GM21423 (cell line): ENCODE results near the gene OTX2.

ENCODE experiments used
- ATAC-seq: cut with Tn5 transposase; IDR thresholded peaks from one replicate; pipeline ENCODE4 v1.9.1; 2021; ENCODE audit warnings: mild to moderate bottlenecking, moderate library complexity; ENCODE audit not compliant: unreplicated experiment

Gene OTX2

DNA sequence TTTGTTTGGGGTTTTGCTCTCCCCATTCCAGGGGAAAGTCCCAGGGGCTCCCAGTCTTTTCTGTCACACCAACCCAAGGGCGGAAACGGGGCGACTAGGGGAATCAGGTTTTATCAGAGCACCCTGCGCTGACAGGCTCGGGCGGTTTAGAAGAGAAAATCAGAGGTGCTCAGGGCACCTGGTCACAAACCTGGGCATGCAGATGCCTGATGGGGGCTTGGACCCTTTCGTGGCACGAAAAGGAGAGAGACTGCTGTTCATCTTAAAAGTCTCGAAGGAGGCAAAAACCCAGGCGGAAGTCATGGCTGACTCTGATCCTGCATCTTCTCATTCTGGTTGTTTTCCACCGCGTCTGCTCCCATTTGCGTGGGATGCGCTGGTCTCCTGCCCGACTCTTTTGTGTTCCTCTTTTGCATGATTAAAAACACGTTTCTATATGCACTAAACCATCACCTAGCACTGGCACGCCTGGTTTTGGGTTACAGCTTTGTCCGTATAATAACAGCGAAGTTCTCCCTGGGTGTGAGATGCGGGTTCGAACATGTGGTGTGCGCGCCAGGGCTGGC is 13.2 kb downstream of the OTX2 start:
- no peak for ATAC-seq

DNA sequence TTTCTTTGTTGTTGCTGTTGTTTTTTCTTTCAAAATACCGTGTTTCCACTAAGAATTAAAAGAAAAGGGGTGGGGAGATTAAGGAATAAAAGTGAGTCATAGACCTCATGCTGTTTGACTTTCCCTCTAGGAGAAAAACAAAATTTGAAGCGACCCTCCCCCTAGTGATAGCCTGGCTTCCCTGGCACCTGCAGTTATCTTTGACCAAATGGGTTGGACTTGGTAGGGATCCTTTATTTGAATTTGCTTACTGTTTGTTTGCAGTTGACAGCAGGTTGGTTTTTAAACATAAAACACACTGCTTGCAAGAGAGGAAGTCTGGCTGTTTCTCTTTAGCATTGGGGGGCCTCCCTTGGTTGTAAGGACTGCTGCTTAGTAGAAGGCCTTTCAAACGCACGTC is 14.0 kb downstream of the OTX2 start:
- no peak for ATAC-seq

DNA sequence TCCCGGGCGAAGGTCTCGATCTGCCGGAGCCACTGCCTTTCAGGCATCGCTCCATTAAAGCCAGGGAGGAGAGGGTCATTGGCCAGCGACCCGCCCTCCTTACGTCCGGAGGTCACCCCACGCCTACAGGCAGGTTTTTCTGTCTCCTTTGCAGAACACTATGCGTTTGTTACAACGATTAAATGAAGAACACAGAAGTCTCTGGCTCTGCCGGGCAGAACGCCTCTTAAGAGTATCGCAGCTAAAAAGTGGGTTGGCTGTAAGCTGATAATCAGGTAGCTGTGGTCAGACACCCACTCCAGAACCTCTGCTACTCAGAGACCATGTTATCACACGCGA is 15.0 kb downstream of the OTX2 start:
- ATAC-seq, result no peak

DNA sequence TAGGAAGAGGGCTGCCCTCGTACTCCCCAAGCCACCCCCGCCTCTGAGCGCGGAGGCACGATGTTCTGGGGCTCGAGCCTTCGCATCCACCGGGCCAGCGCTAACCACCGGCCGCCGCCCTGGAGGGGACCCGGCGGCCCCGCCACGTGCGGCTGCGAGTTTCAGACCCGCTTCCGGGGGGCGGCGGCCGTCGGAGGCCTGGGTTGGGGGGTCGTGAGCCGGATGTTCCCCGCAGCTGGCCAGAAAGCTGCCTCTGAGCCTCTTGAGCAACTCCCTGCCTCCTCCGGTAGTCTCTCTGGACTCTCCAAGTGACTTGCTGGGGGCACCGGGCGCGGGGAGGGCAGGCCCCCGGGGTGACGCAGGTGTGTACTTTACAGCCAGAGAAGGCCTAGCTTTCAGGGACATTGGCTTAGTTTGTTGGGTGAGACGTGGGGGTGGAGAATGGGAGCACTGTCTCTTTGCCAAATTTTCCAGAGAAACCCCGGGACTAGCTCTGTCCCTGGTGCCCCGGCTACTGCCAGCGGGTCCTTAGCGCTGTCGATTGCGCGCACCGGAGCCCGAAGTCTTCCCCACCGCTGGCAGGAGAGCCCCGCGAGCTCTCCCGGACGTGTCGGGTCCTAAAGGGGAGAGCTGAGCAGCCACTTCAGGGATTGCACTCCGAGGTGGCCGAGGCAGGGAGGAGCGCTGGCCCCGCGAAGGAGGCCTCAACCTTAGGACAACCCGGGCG is 15.6 kb downstream of the OTX2 start:
- ATAC-seq, result no peak

DNA sequence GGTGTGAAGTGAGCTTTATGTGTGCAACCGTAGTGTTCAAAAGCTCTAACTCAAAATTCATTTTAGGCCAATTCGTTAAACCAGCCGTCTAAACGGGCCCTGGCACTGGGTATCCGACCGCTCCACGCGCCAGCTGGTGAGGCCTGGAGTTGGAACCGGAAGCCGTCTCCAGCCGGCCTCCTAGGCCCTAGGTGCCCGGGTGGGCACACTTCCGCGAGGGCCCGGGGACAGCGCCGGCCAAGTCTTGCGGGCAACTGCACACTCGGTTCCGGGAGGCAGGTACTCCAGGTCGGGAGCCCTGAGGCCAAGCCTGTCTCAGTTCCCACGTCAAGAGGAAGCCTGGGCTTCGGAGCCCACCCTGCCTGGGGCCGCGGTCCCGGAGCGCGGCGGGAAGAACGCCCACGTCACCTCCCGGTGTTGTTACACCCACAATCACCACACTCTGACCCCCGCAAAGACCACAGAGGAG is 16.2 kb downstream of the OTX2 start:
- ATAC-seq, result no peak

DNA sequence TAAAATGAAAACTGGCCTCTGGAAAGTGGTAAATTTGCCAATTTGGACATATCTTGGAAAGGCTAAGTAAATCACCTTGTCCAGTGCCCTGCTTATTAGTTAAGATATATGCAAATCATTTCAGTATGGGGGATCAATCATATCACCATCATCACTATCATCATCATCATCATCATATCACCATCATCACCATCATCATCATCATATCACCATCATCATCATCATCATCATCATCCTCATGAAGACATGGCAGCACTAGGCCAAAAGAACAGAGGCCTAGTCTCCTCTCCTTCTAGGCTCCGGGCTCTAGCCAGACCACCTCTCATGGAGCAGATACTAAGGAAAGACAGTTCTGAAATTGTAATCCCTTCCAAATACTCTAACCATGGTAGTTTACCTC is 20.3 kb downstream of the OTX2 start:
- no peak for ATAC-seq

DNA sequence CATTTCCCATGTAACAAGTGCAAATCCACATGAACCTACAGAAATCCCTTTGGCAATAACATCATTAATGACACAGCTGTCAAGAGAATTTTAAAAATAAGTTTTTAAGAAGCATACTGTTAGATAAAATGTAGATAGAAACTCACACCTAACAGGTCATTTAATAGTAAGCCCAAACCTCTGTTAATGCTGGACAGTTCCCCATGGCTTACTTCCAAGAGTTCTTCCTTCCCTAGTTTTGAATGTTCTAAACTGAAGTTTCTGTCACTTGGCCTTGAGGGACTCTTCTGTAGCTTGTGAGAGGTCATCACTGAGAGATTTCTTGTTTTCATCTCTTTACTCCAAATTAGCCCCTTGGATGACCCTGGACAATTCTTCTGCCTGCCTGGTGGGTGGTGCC is 22.7 kb downstream of the OTX2 start:
- ATAC-seq, result no peak

DNA sequence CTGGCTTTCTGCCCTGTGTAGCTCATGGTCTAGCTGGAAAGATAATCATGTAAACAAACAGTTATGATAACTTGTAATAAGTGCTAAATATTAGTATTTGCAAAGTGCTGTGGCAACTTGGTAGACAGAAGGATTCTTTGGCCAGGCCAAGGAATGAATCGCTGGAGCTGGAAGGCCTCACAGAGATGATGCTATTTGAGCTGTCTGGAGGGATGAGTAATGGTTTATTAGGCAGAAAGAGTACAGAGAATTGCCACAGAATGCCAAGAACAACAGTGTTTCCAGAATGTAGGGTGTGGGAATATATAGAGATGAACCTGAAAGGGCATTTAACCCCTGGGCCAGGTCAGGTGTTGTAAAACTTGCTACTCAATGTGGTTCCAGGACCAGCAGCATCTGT is 27.6 kb downstream of the OTX2 start:
- no peak for ATAC-seq

DNA sequence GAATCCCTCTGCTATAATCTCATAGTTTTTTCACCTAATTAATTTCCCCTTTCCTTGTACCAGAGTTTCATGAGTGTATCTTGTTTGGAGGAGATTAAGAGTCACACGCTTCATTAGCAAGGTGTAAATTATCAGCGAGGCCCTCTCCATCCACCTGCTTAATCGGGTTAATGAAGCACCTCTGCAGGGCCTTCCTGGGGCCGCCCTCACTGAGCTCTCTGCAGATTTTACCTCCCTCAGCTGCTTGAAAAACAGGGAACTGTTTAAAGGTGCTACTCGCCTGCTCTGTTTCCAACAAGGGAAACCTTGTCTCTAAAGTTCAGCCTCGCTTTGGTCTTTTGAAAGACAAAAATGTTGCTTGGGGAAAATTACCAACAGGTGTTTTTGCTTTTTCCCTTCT is 35.8 kb downstream of the OTX2 start:
- ATAC-seq, result no peak

DNA sequence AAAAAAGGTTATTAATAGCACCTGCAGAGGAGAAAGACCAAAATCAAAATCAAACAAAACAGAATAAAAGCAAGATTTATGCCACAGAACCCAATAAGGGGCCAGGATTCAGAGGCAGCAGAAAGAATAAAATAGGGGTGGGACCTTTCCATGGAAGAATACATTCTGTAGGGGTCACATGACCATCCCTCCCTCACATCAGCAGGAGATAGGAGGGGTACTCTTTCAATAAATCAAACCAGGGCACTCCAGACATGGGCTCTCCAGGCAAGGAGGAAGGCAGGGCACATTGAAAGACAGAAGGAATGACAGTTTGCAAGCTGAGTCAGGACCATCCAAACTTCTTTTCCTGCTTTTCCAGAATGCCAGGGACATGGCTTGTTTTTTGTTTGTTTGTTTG is 39.8 kb downstream of the OTX2 start:
- no peak for ATAC-seq

DNA sequence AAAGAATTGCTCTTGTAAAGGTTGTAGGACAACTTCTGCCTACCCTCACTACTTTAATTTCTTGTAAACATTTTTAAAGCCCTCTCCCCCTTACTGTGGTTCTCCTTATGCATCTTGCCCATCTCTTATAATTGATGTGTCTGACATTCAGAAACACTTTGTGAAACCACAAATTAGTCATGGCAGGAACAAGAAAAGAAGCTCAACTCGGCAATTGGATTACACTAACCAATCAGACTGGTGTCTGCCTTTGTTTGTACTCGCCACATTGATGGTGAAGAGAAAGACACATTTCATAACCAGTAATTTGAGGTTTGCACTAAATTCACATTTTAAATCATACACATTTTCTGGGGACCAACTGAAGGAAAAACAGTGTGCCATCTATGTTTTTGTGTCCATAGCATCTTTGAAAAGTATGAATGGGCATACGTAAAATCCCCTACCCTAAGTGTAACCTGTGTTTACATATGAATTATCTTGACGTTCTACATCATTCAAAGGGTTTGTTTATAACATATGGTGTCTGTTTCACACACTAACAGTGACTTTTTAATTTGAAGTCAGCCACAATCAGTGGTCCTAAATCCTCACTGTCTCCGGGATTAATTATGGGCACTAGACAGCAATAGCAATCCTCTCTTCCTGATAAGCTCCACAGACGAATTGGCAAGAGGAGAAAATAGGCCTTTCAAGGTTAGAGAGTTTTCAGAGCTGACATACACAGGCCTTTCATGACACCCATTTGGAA is 49.9 kb downstream of the OTX2 start:
- no peak for ATAC-seq

DNA sequence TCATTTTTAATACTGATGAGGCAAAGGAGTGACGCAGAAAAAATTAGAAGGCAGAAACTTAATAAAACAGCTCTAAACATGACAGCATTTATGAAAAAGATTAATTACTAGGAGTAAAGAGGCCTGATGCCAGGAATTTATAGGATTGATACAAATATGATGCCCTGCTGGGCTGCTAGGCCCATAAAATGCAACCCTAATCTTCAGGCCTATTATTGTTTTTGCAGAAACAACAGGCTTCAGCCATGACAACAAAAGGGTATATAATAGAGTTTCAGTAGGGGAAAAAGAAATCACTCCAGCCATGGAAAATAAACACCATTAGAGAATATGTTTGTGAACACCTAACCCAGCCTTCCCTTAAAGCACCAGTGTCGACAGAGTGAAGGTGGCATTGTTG is 50.6 kb downstream of the OTX2 start:
- no peak for ATAC-seq

DNA sequence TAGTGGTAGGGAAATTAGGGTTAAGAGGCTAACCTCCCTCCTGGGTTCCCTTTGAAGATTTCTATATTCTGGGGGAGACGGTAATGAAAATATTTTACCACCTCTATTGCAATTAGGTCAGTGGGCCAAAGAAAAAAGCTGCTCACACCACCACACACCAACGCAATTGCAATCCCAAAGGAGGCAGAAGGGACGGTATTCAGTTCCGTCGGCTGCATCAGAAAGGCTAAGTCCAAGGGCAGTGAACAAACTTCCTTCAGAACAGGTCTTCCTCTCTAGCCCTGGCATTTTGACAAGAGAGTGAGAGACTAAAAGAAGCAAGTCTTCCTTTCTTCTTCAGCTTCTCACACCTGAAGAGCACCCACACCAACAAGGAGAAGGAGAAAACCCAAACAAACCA is 51.2 kb downstream of the OTX2 start:
- ATAC-seq, result no peak

DNA sequence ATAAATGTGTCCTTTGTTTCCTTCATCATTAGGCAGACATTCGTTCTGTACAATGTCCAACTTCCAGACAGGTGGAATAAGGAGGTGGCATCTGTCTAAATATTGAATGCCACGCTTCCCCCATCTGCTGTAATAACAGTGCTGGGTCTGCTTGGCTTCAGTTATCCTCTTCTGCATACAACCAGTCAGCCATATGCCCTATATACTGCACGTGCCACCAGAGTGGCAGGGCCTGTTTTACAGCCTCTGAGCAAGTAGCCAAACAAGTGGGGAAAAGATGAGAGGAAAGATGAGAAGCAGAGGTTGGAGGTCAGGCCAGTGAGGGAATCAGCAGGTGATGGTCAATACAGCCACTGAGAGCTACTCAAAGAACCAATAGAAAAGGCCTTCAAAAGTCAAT is 55.4 kb downstream of the OTX2 start:
- ATAC-seq, result no peak

DNA sequence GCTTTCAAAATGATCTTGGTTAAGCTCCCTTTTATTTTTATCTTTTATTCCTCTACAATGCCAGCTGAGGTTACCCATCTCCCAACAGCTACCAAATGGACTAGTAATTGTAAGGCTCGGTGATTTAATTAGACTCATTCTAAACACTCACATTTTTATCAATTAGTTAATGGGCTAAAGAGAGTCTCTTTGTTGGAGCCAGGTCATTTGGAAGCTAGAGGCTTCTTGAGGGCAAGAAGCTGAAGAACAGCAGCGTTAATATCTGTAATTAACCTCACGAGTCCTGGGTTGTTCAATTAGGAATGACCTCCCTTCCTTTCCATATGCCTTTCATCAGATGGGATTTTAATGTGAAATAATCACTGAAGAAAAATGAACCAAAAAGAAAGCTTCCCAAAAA is 56.9 kb downstream of the OTX2 start:
- no peak for ATAC-seq

DNA sequence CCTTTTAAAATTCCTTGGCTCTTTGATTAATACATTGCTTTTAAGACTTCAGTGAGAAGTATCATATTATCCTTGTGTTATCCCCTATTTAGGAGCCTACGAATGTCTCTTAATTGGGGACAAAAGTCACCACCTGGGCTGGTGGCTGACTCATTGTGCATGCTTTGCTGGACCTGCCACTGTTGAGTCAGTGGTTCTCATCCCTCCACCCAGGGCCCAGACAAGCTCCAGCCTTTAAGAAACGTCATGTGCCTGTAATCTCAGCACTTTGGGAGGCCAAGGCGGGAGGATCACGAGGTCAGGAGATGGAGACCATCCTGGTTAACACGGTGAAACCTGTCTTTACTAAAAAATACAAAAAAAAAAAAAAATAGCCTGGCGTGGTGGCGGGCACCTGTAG is 57.9 kb downstream of the OTX2 start:
- ATAC-seq, result no peak

DNA sequence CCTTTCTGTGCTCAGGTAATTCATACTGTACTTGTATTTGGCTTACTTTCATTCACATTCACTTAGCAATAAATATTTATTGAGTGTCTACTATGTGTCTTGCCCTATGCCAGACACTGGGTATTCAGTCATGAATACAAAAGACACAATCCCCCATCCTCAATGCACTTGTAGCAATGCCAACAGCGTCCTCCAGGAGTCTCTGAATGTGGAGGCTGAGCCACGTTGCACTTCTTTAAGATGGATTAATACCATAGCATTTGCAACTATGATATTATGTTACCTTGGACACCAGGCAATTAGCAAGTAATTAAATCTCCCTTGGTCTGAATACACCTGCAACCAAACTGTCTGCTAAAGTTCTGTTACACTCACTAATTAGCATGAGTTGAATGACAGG is 58.8 kb downstream of the OTX2 start:
- no peak for ATAC-seq
